Daoy (cell line): ENCODE data around the gene DMD. TPM values are rescaled to one million over a fixed set of nuclear protein-coding genes. Genes with fewer than 3 reads are reported as not detected.
"Not testable (repeated sequence)": the region's sequence is repeated elsewhere in the genome, so short reads cannot be mapped to it uniquely, and the experiment has no call there.

Source experiments
- DNase-seq: peaks from one replicate; pipeline ENCODE4 v3.0.0-alpha.2; 2015; ENCODE audit warnings: low read depth
- total RNA-seq: library from RNA; depleted of rRNA; stranded (reverse); fragments of >200 nt; shearing (Covaris generic); gene quantifications from 2 replicates; pipeline ENCODE4 v1.2.3, GENCODE V29; 2014

Gene DMD
- total RNA-seq, 1 experiment from 2014 or later, result 14.1 TPM

DNA sequence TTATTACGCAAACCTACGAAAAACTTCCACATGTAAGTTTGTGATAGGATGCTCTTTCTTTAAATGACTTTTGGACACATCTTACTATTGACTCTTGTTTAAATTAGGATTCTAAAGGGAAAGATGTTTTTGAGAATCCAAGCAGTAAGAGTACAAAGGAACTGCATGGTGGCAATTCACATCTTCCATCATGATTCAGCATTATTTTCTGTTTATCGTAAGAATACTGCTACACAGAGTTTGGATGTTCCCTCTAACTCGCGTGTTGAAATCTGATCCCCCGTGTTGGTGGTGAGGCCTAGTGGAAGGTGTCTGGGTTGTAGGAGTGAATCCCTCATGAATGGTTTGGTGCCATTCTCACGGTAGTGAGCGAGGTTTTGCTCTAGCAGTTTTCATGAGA lies 1767.7 kb downstream of the DMD start:
- no peak for DNase-seq

DNA sequence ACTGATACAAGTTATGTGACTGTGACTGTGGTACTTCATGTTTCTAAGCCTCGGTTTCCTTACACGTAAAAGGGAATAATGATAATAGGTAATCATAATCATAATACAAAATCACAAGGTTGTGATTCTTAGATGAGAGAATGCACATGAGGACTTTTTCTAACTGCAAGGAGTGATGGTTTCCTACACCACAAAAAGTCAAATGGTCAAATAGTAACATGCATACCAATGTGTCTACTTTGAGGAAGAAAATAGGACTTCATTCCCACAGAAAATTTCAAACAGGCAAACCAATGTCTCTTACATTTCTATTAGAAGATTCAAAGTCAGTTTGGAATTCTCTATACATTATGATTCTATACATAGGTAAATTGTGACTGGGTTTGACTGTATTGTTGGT lies 1770.8 kb downstream of the DMD start:
- no peak for DNase-seq

DNA sequence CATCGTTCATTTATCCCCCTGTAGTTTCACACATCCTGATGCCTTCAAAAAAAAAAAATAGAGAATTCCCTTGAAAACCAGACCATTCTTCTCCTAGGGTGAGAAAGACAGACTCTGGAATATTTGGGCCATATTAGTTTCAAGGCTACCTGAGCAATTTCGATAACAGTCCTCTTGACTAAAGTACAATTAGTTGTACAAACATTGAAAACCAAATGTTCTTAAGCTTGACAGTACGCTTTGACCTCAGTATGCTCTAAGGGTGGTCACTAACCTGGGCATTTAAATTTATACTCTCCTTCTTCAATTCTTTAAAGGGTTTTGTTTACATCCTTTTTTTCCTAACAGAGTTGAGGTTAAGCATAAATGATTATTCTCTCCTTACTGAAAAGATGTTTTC lies 1774.9 kb downstream of the DMD start:
- no peak for DNase-seq

DNA sequence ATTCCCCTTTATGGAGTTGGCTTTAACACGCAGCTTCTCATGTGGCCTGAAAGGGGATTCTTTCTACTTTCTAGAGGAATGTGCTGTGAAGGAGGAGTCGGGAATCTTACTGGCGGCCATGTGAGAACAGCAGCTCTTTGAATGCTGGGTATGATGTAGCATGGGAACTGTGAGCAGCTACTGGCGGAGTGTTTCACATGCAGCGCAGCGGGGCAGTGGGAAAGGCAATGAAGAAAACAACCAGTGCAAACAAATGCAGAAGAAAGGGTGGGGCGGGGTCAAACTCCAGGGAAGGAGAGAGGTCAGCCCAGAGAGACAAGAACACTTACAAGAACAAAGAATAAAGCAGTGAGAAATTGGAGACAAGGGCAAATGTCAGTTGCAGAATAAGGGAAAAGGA lies 1775.8 kb downstream of the DMD start:
- DNase-seq, result peak; percentile 5

DNA sequence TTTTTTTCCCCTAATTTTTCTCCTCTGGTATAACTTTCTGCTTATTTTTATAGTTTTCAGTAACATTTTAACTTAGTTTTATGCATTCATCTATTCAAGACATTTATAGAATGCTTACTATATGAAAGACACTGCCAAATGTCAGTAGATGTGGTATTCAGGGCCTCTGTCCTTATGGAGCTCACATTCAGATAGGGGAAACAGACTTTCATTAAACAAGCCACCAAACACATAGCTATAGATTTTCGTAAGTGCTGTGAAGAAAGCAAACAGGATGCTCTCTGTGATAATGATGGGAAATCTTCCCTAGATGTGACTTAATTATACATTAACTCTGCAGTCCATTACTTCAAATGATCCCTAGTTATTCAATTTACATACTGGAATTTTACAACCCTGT lies 1777.5 kb downstream of the DMD start:
- no peak for DNase-seq

DNA sequence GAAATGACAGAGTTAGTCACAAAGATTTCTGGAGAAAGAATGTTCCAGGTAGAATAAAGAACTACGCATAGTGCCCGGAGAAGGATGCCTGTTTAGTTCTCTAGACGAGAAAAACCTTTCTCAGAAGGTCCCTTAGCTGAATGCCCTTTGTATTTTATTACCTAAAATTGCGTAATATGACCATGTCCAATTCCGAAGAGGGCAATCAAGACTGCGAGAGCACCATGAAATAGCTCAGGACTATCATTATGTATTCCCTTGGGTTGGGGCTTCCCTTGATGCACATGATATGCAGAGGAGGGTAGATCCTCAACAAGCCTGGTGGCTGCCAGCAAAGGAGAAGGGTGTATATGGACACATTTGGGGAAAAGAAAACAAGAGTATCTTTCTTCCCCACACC lies 1781.4 kb downstream of the DMD start:
- no peak for DNase-seq

DNA sequence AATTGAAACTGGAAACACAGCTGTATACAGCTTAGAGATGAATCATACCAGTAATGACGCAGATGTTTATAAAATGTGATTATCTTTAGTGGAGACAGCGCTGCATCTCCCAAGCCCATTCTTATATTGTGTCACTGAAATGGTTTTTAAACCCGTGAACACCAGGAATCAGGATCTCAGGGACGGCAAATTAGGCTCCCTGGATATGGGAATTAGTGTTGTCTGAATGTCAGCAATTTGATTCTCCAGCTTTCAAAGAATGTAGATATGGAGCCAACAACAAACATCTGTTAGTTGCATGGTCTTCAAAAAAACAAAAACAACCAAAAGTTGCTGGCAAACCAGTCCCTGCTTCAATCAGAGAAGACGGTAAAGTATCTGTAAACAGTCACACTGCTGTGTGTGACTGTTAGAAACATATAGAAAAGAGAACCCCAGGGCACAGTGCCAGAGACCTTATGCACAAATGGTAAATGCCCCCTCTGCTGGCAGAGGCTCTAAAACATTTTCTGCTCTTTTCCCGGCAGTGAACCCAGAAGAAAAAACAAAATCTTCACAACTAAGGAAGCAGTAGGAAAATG lies 1787.7 kb downstream of the DMD start:
- DNase-seq, result peak; percentile 42

DNA sequence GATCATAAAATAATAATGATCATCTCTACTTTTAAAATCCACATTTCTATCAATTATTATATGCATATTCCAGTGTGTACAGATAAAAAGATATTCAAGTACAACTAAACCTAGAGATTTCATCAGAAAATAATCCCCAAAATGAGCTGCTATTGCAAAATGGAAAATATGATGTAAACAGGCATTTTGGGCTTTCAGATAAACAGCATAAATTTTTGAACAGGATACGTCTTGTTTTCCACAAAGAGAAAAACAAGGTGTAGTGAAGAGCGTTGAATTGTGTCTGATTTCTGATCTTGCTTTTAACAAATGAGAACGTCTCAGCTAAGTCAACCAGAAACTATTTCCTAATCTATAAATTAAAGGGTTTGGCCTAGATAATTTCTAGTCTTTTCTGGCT lies 1789.9 kb downstream of the DMD start:
- DNase-seq, result no peak

DNA sequence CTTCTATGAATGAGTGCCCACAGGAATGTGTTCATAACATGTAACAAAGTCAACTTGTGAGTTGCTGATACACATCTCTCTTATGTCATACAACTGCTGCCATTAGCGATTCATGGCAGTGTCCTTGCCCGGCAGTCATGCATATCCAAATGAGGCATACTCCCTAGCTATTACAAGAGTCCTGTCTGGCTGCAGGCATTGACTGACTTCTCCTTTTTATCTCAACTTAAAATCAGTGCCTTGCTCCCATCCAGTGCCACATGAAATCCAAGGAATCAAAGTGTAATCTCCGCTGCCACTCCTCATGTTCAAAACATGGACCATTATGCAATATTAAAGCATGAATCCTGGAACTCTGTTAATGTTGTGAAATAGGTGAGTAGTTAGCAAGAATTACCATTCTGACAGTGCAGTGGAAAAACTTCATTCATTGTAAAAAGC lies 1790.6 kb downstream of the DMD start:
- DNase-seq, result peak; percentile 16

DNA sequence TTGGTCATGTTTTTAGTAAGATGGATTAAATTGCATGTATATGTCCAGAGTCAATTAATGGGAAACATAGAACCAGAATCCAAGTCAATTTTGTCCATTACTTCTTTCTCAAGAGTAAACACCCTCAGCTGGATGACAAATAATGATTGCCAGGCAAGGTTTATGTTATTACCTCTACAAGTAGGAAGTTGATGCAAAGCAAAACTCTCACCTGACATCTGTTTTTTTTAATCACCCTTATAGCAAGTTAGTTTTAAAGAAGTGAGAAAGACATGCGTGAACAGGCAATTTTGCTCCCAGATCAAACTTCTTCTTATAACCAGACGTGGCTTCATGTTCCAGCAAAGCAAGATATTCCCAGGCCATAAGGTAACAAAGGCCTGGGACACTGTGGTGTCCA lies 1791.0 kb downstream of the DMD start:
- no peak for DNase-seq

DNA sequence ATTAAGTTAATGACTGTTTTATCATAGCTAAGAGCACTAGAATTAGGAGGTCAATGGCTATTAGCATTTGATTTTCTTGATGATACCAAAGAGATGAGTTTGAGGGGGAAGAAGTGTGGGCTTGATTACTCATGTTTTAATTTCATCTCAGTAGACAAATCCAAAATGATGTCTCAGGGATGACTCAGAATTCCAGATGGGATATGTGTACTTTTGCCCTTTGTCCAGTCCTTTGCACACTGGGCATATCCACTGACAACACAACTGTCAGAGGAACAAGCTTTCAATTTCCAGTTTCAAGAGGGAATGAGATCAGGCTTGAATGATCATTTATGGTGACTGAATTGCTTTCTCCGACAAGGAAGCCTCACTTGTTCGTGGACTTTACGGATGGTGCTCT lies 1814.2 kb downstream of the DMD start:
- peak; percentile 44 for DNase-seq

DNA sequence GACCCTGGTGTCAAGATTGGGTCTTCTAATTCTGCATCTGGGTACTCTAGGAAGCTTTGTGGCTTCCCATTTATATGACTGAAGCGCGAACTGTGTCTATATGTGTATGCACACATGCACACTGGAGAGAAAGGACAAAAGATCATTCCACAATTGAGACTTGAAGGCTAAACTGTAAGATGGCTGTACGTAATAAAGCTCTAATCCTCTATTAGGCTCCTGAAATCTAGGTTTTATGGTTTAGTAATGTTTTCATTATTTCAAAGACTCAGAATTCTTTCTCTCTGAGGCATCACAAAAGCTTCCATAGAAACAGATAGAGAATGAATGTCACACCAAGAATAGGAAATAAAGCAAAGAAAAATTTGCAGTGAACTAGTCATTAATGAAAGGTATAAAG lies 1818.8 kb downstream of the DMD start:
- no peak for DNase-seq

DNA sequence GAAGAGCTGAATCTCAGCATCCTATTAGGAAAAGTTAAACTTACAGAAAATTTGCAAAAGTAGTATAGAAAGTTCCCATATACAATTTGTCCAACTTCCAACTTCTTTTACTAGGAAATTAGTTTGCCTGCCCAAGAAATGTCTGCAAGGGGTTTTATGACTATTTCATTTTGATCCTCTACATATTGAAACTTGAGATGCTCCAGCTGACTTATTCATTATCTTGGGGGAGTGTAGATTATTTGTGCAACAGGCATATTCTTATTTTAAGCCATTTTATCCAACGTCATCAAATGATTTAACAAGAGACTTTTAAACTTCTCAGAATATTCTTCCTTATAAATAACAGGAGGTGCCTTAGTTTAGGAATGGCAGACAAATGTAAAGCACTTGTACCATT lies 1822.4 kb downstream of the DMD start:
- DNase-seq, result no peak

DNA sequence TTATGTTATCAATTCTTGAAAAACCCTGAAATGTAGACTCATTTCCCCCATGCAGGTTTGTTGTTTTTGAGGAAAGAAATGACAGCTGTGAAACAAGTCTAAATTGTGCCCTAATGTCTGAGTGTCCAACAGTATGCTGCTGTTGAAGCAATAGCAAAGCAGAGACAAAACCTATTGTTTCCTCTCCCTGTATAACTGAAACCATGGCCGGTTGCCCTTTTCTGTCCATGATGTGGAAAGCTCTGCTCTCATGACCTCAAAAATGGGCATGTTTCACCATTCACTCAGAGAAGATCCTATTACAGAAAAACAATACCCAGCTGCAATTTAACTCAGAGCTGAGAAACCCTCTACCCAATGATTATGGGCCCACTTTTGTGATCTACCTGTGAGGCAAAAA lies 1826.9 kb downstream of the DMD start:
- DNase-seq, result no peak

DNA sequence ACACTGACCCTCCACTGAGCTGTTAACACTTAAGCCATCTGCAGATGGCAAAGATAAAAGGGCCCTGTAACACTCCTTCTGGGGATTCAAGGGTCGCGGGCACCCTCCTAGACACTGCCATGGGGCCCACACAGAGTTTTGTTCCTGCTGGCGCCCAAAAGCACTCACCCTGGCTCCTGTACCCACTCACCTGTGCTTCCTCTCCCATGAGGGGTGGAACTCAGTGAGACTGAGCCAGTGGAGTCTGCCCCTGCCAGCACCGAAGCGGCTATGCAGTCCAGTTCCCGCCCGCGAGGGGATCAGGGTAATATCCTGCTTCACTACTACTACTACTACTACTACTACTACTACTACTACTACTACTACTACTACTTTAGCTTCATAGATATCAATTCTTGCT lies 1827.4 kb downstream of the DMD start:
- no peak for DNase-seq

DNA sequence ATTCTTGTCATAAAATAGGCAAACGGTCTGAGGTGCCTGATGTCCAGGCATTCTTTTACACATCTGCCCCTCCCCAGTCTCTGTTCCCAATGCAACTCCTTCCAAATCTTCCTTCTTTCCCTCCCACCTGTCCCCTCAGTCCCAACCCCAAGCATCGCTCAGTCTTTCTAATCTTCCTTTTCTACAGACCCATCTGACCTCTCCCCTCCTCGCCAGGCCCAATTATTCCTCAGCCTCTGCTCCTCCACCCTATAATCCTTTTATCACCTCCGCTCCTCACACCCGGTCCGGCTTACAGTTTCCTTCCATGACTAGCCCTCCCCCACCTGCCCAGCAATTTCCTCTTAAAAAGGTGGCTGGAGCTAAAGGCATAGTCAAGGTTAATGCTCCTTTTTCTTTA lies 1832.4 kb downstream of the DMD start:
- DNase-seq, result not testable (repeated sequence)

DNA sequence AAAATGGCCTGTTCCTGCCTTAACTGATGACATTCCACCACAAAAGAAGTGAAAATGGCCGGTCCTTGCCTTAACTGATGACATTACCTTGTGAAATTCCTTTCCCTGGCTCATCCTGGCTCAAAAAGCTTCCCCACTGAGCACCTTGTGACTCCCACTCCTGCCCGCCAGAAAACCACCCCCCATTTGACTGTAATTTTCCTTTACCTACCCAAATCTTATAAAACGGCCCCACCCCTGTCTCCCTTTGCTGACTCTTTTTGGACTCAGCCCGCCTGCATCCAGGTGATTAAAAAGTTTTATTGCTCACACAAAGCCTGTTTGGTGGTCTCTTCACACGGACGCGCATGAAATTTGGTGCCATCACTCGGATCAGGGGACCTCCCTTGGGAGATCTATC lies 1833.5 kb downstream of the DMD start:
- DNase-seq, result not testable (repeated sequence)

DNA sequence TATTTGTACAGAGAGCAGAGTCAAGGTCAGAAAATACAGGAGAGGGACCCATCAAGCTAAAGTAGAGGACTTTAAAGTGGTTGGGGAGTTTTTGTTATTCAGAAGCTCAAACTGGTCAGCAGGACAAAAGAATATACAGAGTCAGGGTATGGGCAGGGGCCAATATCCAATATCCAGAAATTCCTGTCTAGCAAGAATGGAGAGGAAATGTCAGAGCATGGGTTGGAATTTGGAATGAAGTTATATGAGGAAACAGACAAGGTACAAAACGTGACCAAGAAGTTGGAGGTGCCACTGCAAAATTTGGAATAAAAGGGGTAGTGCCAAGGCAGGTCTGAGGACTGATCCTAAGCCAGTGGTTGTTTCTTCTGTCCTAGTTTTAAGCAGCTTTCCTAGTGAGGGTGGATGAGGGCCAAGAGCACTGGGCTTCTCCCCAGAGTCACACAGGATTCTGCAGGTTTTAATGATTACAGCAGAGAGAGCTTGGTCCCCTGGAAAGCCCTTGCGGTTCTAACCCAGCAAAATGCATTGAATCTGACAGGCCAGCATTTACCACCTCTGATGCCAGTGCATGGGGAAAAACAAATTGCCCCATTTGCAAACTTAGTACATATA lies 1834.8 kb downstream of the DMD start:
- no peak for DNase-seq

DNA sequence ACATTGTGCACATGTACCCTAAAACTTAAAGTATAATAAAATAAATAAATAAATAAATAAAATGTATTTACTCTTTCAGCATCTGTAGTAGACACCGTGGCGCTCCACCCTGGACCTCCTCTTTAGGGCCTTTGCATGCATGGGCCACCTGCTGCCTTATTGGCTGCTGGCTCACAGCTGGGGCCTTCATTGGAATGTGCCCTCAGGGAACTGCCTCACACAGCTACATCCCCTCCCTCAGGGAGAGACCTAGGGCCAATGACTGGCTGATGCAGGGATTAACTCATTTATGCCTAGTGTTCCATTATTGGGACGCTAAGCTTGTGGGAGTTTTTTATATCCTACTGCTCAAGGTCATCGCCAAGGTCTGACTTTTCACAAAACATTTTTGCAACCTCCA lies 1836.6 kb downstream of the DMD start:
- DNase-seq, result no peak

DNA sequence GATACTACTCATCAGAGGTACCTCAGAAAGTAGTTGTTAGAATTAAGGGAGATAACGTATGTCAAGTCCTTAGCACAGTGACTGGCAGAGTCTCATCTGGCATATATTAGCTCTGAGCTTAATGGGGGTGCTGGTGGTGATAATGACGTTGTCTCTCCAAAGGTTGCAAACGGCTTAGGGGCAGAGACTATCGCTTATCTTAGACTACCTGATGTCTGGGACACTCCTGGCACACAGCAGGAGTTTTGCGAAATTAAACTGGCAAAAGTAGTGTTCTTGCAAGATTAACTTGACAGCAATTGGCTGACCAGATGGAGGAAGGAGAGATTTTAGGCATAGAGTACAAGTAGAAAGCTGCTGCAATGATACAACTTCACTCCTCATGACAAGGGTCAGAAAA lies 1839.4 kb downstream of the DMD start:
- no peak for DNase-seq

DNA sequence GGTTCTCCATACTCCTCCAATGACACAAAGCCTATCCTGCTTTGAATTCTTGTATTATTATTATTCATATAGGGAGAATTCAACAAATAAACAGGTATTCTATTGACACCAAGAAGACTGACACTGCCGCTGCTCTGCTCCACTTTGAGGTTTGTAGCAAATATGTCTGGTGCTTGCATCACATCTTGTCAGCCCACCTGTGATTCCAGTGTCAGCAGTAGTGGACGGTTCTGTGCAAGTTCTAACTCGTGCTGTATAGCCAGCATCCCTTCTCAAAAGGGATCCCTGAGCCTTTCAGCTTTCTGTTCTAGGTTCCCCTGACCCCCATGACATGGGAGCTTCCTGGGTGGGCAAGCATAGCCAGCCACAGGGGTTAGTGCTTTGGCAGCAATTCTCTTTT lies 1843.5 kb downstream of the DMD start:
- DNase-seq, result no peak

DNA sequence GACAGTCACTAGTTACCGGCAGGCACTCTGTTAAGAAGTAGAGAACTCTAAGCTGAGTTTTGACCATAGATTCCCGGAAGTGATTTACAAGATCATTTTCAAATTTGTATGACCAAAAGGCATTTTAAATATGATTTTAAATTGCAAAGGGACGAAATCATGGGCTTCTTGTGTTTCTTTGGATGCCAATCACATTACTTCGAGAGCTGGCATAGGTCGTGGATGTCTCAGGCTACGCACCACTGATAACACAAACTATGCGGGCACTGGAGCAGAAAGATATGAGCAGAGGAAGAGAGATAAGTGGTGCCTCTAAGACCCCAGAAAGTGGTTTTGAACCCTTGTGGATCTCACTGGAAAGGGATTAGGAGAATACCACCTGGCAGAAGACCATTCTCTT lies 1845.3 kb downstream of the DMD start:
- peak; percentile 64 for DNase-seq

DNA sequence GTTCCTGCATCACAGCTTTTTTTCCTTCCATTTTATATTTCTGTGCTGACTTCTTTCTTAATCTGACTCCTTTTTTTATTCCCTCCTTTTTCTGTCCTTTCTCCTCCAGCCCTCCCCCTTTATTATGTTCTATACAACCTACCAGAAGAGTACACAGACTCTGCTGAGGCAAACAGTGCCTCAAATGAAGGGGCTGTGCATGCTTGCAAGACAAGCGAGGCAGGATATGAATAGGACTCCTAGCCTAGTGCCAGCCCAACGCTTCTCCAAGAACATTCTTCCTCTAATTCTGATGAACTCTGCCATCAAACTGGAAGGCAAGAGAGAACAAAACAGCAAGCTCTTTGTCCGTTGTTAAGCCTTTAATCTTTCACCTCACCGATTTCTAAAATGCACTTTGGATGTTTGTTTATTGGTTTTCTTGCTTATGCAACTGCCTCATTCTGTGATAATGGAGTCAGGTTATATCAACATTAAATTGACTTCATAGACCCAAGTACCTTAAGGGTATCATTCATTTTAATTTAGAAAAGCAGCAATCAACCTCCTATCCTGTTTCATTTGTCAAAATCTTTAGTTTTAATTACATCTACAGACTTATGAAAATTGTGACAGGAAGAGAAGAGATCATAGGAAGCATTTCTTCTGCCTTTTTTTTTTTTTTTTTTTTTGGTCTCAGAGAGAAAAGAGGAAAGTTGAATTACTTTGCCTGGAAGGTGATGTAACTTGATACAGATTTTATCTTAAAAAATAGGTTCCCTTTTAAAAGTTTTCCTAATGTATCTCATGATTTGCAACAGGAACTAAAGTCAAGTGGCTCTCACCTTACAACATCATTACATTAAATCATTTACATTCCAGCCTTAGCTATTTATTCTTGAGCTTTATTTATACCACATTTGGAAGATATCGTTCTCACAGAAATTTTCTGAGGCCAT lies 1854.8 kb downstream of the DMD start:
- DNase-seq, result no peak
